Lung (tissue), 12 donors: ENCODE results near the gene CEP41. TPM values are rescaled to one million over a fixed set of nuclear protein-coding genes. Genes with fewer than 3 reads are reported as not detected.
A peak's percentile ranks its signal among the peaks of the same experiment; 100 is the strongest.

ENCODE experiments used
- ATAC-seq: fragments of 200-7000 bp; cut with Tn5 transposase; one replicate; pipeline ENCODE4 v1.9.1; 2020; ENCODE audit warnings: moderate number of reproducible peaks; ENCODE audit not compliant: insufficient read depth, low FRiP score
- DNase-seq, 3 donors: peaks; one replicate each; pipeline ENCODE4 v3.0.0-alpha.2; 2013 to 2017
- H3K27ac ChIP-seq, 2 donors: one replicate each; pipeline ENCODE4 v1.5.1; 2013; ENCODE audit warnings: mild to moderate bottlenecking in 2 of 2, moderate library complexity in 2 of 2, control low read depth in 1 of 2, inconsistent platforms in 1 of 2, low read depth in 1 of 2, low read length in 1 of 2
- H3K27me3 ChIP-seq, 3 donors: one replicate each; pipeline ENCODE4 v1.5.1; 2013; ENCODE audit warnings: low read length in 2 of 3; ENCODE audit not compliant: control insufficient read depth in 3 of 3, insufficient read depth in 3 of 3
- H3K36me3 ChIP-seq, 4 donors: one replicate each; pipeline ENCODE4 v1.5.1; 2013; ENCODE audit warnings: low read length in 4 of 4, mild to moderate bottlenecking in 1 of 4, moderate library complexity in 1 of 4; ENCODE audit not compliant: control insufficient read depth in 4 of 4, insufficient read depth in 4 of 4
- H3K4me1 ChIP-seq, 5 donors: one replicate each; pipeline ENCODE4 v1.5.1; 2013; ENCODE audit warnings: low read length in 5 of 5, mild to moderate bottlenecking in 2 of 5, moderate library complexity in 1 of 5; ENCODE audit not compliant: control insufficient read depth in 5 of 5, insufficient read depth in 5 of 5
- H3K4me3 ChIP-seq: one replicate; pipeline ENCODE4 v1.5.1; 2013; ENCODE audit warnings: mild to moderate bottlenecking, control low read depth, moderate library complexity
- H3K9ac ChIP-seq, 2 donors: one replicate each; pipeline ENCODE4 v1.5.1; 2013; ENCODE audit warnings: low read length in 2 of 2, control low read depth in 1 of 2; ENCODE audit not compliant: insufficient read depth in 1 of 2
- H3K9me3 ChIP-seq, 4 donors: one replicate each; pipeline ENCODE4 v1.5.1; 2013; ENCODE audit warnings: low read length in 3 of 4, mild to moderate bottlenecking in 1 of 4, moderate library complexity in 1 of 4; ENCODE audit not compliant: control insufficient read depth in 4 of 4, insufficient read depth in 3 of 4
- CTCF ChIP-seq: IDR thresholded peaks from 2 replicates; pipeline ENCODE4 v1.5.1; 2012; ENCODE audit warnings: mild to moderate bottlenecking; ENCODE audit errors: control extremely low read depth, extremely low read depth
- WGBS, 2 donors: extraction: QIAGEN DNeasy Blood & Tissue Kit; methylation state at CpG; one replicate each; pipeline ENCODE4 v1.1.7; 2013; 5-methylcytosine and 5-hydroxymethylcytosine counted together
- polyA plus RNA-seq, 2 donors: library from polyadenylated mRNA; stranded (reverse); fragments of 200-250 nt; gene quantifications; one replicate each; pipeline ENCODE4 v1.2.1, GENCODE V29; 2013
- total RNA-seq, 2 donors: library from RNA; depleted of rRNA in 1 of 2; stranded (reverse); fragments of >200 nt in 1 of 2; gene quantifications; one replicate each; pipeline ENCODE4 v1.2.1, GENCODE V29; 2014 to 2021
- donor health status: control.
- donor health status: control.
- donor health status: Bipolar disorder and iron deficiency.
- donor health status: healthy.
- donor health status: DM: yes; HTN: yes; CAD: no.

Gene CEP41
- total and polyA plus RNA-seq, 4 donors, result 3.7 to 15.3 (median 11.6) TPM

DNA sequence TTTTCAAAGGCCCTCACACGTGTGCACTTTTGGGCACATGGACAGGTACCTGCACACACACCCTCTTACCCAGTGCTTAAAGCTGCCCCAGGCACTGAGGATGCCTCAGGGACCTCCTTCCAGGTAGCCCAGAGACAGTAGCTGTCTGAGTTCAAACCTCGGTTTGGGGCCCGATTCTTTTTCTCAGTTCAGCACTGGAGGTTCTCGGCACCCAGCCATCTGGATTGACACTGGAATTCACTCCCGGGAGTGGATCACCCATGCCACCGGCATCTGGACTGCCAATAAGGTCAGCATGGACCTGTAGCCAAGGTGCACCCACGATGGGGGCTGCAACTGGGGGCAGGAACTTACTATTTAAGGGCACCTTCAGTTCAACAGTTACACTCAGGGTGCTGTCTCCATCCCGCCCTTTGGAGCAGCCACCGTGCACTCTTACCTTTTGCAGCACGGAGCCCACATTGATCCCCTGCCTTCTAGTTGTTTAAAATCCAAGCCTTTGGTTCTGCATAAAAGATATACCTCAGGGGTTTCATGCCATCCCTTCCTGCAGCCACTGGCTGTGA is 78.5 kb downstream of the CEP41 start:
- no peak overlapping the region for H3K27ac ChIP-seq
- no peak overlapping the region for H3K4me3 ChIP-seq
- H3K27me3 ChIP-seq, result no peaks in the 10 kb centered on the region
- H3K4me1 ChIP-seq, result peaks cover 0 to 1% (median 0%) of the 10 kb centered on the region in 5 donors
- no peaks in the 10 kb centered on the region for H3K36me3 ChIP-seq
- no peak overlapping the region for H3K9ac ChIP-seq
- TF ChIP-seq CTCF, result no peak
- peaks cover 0 to 11% (median 3%) of the 10 kb centered on the region in 4 donors for H3K9me3 ChIP-seq
- no peak for DNase-seq
- no peak for ATAC-seq
- WGBS, 2 donors, result 95 to 96% methylated on average over 10 of the region's 10 CpGs

- WGBS, 2 donors, result 95% methylated on average over 7 of the region's 7 CpGs
- DNase-seq, result no peak
- TF ChIP-seq CTCF, result no peak
Measured at GRCh38 chr7:130361681-130362080, 79.1 kb downstream of the CEP41 start.

GRCh38 chr7:130360518-130360917 is 80.3 kb downstream of the CEP41 start:
- TF ChIP-seq CTCF, result no peak

More at GRCh38 chr7:130361681-130362080, 79.1 kb downstream of the CEP41 start:
- H3K9me3 ChIP-seq, result peaks cover 0 to 11% (median 3%) of the 10 kb centered on the region in 4 donors
- ATAC-seq, result no peak
- no peaks in the 10 kb centered on the region for H3K27me3 ChIP-seq
- H3K4me3 ChIP-seq, result no peak overlapping the region
- H3K27ac ChIP-seq, result no peak overlapping the region
- H3K36me3 ChIP-seq, result no peaks in the 10 kb centered on the region
- H3K4me1 ChIP-seq, result peaks cover 0 to 4% (median 2%) of the 10 kb centered on the region in 5 donors
- H3K9ac ChIP-seq, result no peak overlapping the region

More at GRCh38 chr7:130360518-130360917, 80.3 kb downstream of the CEP41 start:
- 94% methylated on average over 3 of the region's 3 CpGs for WGBS, 2 donors
- H3K9ac ChIP-seq, result no peak overlapping the region
- ATAC-seq (no peak), DNase-seq (peak in 1 of 3 donors; percentile 4)
- H3K4me1 ChIP-seq, result peaks cover 0 to 15% (median 7%) of the 10 kb centered on the region in 5 donors
- H3K9me3 ChIP-seq, result peaks cover 0 to 11% (median 3%) of the 10 kb centered on the region in 4 donors
- H3K4me3 ChIP-seq, result no peak overlapping the region
- no peaks in the 10 kb centered on the region for H3K36me3 ChIP-seq
- H3K27me3 ChIP-seq, result no peaks in the 10 kb centered on the region
- no peak overlapping the region for H3K27ac ChIP-seq
